SK-N-SH (cell line): ENCODE results near the gene TBC1D2B. TPM values are rescaled to one million over a fixed set of nuclear protein-coding genes. Genes with fewer than 3 reads are reported as not detected.

ENCODE experiments used
- CTCF ChIA-PET: fragments of 300-600, 350-600 bp; formaldehyde crosslinking; extraction: SDS; loops from one replicate; lab custom pipeline; 2021; lab: Yijun Ruan, JAX
- POLR2A ChIA-PET: fragments of 350-600 bp; sonication (Branson Sonifier 250); formaldehyde crosslinking; extraction: SDS; loops from one replicate; lab custom pipeline; 2020; ENCODE audit warnings: antibody characterized with exemption, inconsistent platforms; lab: Yijun Ruan, JAX
- DNase-seq: peaks from one replicate; pipeline ENCODE4 v3.0.0; 2012
- H2AFZ ChIP-seq: fragments of 200-600 bp; sonication (generic); 2 replicates; pipeline ENCODE4 v1.8.1; 2016; ENCODE audit warnings: antibody characterized with exemption, mild to moderate bottlenecking, low read depth
- H3F3A ChIP-seq: fragments of 200-600 bp; sonication (generic); replicated peaks from 2 replicates; pipeline ENCODE3; 2016; ENCODE audit warnings: antibody characterized with exemption, mild to moderate bottlenecking; ENCODE audit not compliant: insufficient read depth
- H3K27ac ChIP-seq, 2 experiments: fragments of 200-500 bp in 1 of 2; fragments of 200-600 bp in 1 of 2; sonication (Bioruptor generic) in 1 of 2; sonication (generic), shearing (Covaris generic) in 1 of 2; 2 replicates each; pipeline versions ENCODE4 v1.5.1 to v1.6.1; 2014 to 2016; ENCODE audit warnings: low read depth in 2 of 2, inconsistent platforms in 1 of 2, low read length in 1 of 2, mild to moderate bottlenecking in 1 of 2, mixed read lengths in 1 of 2
- H3K27me3 ChIP-seq: fragments of 200-600 bp; sonication (generic), shearing (Covaris generic); 2 replicates; pipeline ENCODE4 v1.6.1; 2016; ENCODE audit warnings: mixed run types; ENCODE audit not compliant: insufficient read depth
- H3K36me3 ChIP-seq, 2 experiments: fragments of 200-500 bp in 1 of 2; fragments of 200-600 bp in 1 of 2; sonication (Bioruptor generic) in 1 of 2; sonication (generic) in 1 of 2; replicated peaks in 1 of 2; 2 replicates each; pipeline versions ENCODE3 to v1.5.1; 2014 to 2016; ENCODE audit warnings: low read length in 1 of 2, mild to moderate bottlenecking in 1 of 2; ENCODE audit not compliant: insufficient read depth in 2 of 2, control insufficient read depth in 1 of 2
- H3K4me1 ChIP-seq, 2 experiments: fragments of 200-500 bp in 1 of 2; fragments of 200-600 bp in 1 of 2; sonication (Bioruptor generic) in 1 of 2; sonication (generic), shearing (Covaris generic) in 1 of 2; 2 replicates each; pipeline versions ENCODE4 v1.5.1 to v1.6.1; 2014 to 2016; ENCODE audit warnings: low read depth in 1 of 2, low read length in 1 of 2, mixed run types in 1 of 2; ENCODE audit not compliant: insufficient read depth in 2 of 2, control insufficient read depth in 1 of 2
- H3K4me2 ChIP-seq: fragments of 200-600 bp; sonication (generic), shearing (Covaris generic); 2 replicates; pipeline ENCODE4 v1.6.1; 2017; ENCODE audit warnings: mixed run types
- H3K4me3 ChIP-seq, 2 experiments: fragments of 200-500 bp in 1 of 2; fragments of 200-600 bp in 1 of 2; sonication (Bioruptor generic) in 1 of 2; sonication (generic), shearing (Covaris generic) in 1 of 2; 2 replicates each; pipeline versions ENCODE4 v1.5.1 to v1.8.1; 2014 to 2016; ENCODE audit warnings: low read depth in 2 of 2, inconsistent platforms in 1 of 2, low read length in 1 of 2, mild to moderate bottlenecking in 1 of 2, mixed read lengths in 1 of 2, moderate library complexity in 1 of 2
- H3K79me2 ChIP-seq: fragments of 200-600 bp; sonication (generic); 2 replicates; pipeline ENCODE4 v1.8.1; 2017; ENCODE audit warnings: mild to moderate bottlenecking; ENCODE audit not compliant: insufficient read depth
- H3K9ac ChIP-seq: fragments of 200-600 bp; sonication (generic); 2 replicates; pipeline ENCODE4 v1.6.1; 2017; ENCODE audit warnings: mixed run types
- H3K9me2 ChIP-seq: fragments of 200-600 bp; sonication (generic); 2 replicates; pipeline ENCODE4 v1.6.1; 2017; ENCODE audit warnings: mixed run types
- H3K9me3 ChIP-seq: fragments of 200-600 bp; sonication (generic); 2 replicates; pipeline ENCODE4 v1.6.1; 2017; ENCODE audit warnings: mixed run types, mild to moderate bottlenecking, moderate library complexity
- H4K20me1 ChIP-seq: fragments of 200-600 bp; sonication (generic); 2 replicates; pipeline ENCODE4 v1.6.1; 2017; ENCODE audit warnings: mild to moderate bottlenecking, mixed run types; ENCODE audit not compliant: insufficient read depth
- EZH2phosphoT487 ChIP-seq: fragments of 200-600 bp; sonication (generic); IDR thresholded peaks from 2 replicates; pipeline ENCODE4 v1.6.1; 2017; ENCODE audit warnings: low read depth, mixed run types, mild to moderate bottlenecking, antibody characterized with exemption, moderate library complexity, borderline replicate concordance
- FOSL2 ChIP-seq: IDR thresholded peaks from 2 replicates; pipeline ENCODE4 v1.4.0; 2012; ENCODE audit warnings: low read depth, mild to moderate bottlenecking, moderate library complexity, borderline replicate concordance
- FOXJ3 ChIP-seq: sonication (generic); formaldehyde crosslinking; IDR thresholded peaks from 2 replicates; pipeline ENCODE4 v1.5.1; 2020; ENCODE audit warnings: mild to moderate bottlenecking, missing genetic modification reagents
- JUND ChIP-seq: IDR thresholded peaks from 2 replicates; pipeline ENCODE4 v1.4.0; 2012
- MEF2A ChIP-seq: IDR thresholded peaks from 2 replicates; pipeline ENCODE4 v1.4.0; 2012; ENCODE audit warnings: low read depth, borderline replicate concordance
- NFIC ChIP-seq: IDR thresholded peaks from 2 replicates; pipeline ENCODE4 v1.4.0; 2012; ENCODE audit warnings: borderline replicate concordance
- NRF1 ChIP-seq: IDR thresholded peaks from 2 replicates; pipeline ENCODE4 v1.6.1; 2012; ENCODE audit warnings: low read depth, mild to moderate bottlenecking, low read length
- POLR2AphosphoS5 ChIP-seq: IDR thresholded peaks from 2 replicates; pipeline ENCODE4 v1.6.1; 2012; ENCODE audit warnings: low read depth, low read length
- RFX5 ChIP-seq: IDR thresholded peaks from 2 replicates; pipeline ENCODE4 v1.6.1; 2012; ENCODE audit warnings: mild to moderate bottlenecking, improper control_type of control experiment, low read length
- SMC3 ChIP-seq: IDR thresholded peaks from 2 replicates; pipeline ENCODE4 v1.6.1; 2012; ENCODE audit warnings: low read depth, low read length, improper control_type of control experiment
- WGBS: methylation state at CpG from one replicate; pipeline ENCODE4 v1.1.6; 2017; ENCODE audit warnings: low lambda C conversion rate; 5-methylcytosine and 5-hydroxymethylcytosine counted together
- polyA plus RNA-seq, 3 experiments: library from polyadenylated mRNA; depleted of rRNA; stranded (reverse); fragments of >200 nt; gene quantifications; 2 replicates each; pipeline ENCODE4 v1.2.3, GENCODE V29; 2012
- TF ChIP-seq, protein P1 (sequence below): IDR thresholded peaks from 2 replicates; pipeline ENCODE4 v1.6.1; 2012; ENCODE audit warnings: mild to moderate bottlenecking, low read depth, low read length, moderate library complexity
- TF ChIP-seq, protein P2 (sequence below): IDR thresholded peaks from 2 replicates; pipeline ENCODE4 v1.4.0; 2012; ENCODE audit warnings: low read depth
- TF ChIP-seq, protein P3 (sequence below): IDR thresholded peaks from 2 replicates; pipeline ENCODE4 v1.4.0; 2012; ENCODE audit warnings: low read depth, borderline replicate concordance

TBC1D2B gene
- polyA plus RNA-seq, 1 of the 3 experiments (the other 2 are of a cell fraction): 19.0 TPM

DNA sequence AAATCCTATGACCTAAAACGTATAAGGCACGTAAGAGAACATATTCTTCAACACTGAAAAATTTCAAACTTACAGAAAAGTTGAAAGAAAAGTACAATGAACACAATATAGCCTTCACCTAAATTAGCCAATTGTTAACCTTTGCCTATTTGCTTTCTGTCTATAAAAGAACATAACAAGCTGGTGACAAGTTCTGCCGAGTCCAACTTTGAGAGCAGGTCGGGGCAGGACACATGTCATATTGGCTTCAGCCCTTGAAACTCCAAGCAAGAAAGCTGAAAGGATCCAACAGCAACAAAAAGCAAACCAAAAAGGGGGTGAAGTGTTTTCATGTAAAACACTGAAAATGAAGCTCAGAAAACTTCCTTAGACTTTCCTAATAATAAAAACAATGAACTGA is 59.1 kb downstream of the TBC1D2B start:
- Histone ChIP-seq H3K9me2 (no peaks in the 10 kb centered on the region), H3K27ac (no peak overlapping the region), H3K79me2 (no peaks in the 10 kb centered on the region), H3K36me3 (peaks cover 15 to 38% of the 10 kb centered on the region in 2 experiments), H3K4me1 (peaks cover 0 to 14% of the 10 kb centered on the region in 2 experiments; a peak in 2 of 4 replicates), H2AFZ (no peak overlapping the region), H3K4me2 (no peak overlapping the region), H3K4me3 (no peak overlapping the region), H4K20me1 (no peaks in the 10 kb centered on the region), H3F3A (no peaks in the 10 kb centered on the region), H3K27me3 (no peaks in the 10 kb centered on the region), H3K9ac (no peak overlapping the region), H3K9me3 (no peaks in the 10 kb centered on the region)
- ChIA-PET CTCF (interaction anchor here (1.0 to 2.8 kb wide), 2 partner anchors 9 to 90 kb away, joined by 3 to 12 read pairs; no protein-coding TSS in a partner anchor), POLR2A (no interaction called here)
- 90% methylated on average over 4 of the region's 4 CpGs for WGBS
- no peak for DNase-seq
- no peak for TF ChIP-seq MEF2A
- no peak for TF ChIP-seq FOXJ3 (CRISPR knock-in tag)
- no peak for TF ChIP-seq JUND
- TF ChIP-seq EZH2phosphoT487: no peak
- TF ChIP-seq, protein P1, sequence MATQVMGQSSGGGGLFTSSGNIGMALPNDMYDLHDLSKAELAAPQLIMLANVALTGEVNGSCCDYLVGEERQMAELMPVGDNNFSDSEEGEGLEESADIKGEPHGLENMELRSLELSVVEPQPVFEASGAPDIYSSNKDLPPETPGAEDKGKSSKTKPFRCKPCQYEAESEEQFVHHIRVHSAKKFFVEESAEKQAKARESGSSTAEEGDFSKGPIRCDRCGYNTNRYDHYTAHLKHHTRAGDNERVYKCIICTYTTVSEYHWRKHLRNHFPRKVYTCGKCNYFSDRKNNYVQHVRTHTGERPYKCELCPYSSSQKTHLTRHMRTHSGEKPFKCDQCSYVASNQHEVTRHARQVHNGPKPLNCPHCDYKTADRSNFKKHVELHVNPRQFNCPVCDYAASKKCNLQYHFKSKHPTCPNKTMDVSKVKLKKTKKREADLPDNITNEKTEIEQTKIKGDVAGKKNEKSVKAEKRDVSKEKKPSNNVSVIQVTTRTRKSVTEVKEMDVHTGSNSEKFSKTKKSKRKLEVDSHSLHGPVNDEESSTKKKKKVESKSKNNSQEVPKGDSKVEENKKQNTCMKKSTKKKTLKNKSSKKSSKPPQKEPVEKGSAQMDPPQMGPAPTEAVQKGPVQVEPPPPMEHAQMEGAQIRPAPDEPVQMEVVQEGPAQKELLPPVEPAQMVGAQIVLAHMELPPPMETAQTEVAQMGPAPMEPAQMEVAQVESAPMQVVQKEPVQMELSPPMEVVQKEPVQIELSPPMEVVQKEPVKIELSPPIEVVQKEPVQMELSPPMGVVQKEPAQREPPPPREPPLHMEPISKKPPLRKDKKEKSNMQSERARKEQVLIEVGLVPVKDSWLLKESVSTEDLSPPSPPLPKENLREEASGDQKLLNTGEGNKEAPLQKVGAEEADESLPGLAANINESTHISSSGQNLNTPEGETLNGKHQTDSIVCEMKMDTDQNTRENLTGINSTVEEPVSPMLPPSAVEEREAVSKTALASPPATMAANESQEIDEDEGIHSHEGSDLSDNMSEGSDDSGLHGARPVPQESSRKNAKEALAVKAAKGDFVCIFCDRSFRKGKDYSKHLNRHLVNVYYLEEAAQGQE: no peak
- no peak for TF ChIP-seq NFIC
- TF ChIP-seq POLR2AphosphoS5: no peak
- no peak for TF ChIP-seq NRF1
- no peak for TF ChIP-seq FOSL2
- TF ChIP-seq, protein P2, sequence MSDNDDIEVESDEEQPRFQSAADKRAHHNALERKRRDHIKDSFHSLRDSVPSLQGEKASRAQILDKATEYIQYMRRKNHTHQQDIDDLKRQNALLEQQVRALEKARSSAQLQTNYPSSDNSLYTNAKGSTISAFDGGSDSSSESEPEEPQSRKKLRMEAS: no peak
- no peak for TF ChIP-seq SMC3
- TF ChIP-seq, protein P3, sequence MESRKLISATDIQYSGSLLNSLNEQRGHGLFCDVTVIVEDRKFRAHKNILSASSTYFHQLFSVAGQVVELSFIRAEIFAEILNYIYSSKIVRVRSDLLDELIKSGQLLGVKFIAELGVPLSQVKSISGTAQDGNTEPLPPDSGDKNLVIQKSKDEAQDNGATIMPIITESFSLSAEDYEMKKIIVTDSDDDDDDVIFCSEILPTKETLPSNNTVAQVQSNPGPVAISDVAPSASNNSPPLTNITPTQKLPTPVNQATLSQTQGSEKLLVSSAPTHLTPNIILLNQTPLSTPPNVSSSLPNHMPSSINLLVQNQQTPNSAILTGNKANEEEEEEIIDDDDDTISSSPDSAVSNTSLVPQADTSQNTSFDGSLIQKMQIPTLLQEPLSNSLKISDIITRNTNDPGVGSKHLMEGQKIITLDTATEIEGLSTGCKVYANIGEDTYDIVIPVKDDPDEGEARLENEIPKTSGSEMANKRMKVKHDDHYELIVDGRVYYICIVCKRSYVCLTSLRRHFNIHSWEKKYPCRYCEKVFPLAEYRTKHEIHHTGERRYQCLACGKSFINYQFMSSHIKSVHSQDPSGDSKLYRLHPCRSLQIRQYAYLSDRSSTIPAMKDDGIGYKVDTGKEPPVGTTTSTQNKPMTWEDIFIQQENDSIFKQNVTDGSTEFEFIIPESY: no peak
- TF ChIP-seq RFX5: no peak
